ENCODE measurements around the gene PDE1A. TPM values are rescaled to one million over a fixed set of nuclear protein-coding genes. Genes with fewer than 3 reads are reported as not detected.

Gene PDE1A
- 2.7 and 3.2 TPM in 2 replicates for polyA plus RNA-seq (2011; rRNA removed)
- 0.29 and 0.30 TPM in 2 replicates for polyA plus RNA-seq (2012; cell fraction: cytosol; rRNA removed)
- 0.11 and 0.20 TPM in 2 replicates for polyA plus RNA-seq (2012; cell fraction: nucleus; rRNA removed)
- polyA plus RNA-seq (2017; fragmentation: RNase III; extraction: RNeasy Plus Mini Kit Qiagen cat#74134 plus additional on column Dnase treatment), result 0.18 to 0.28 TPM (median 0.26 TPM) in 3 replicates
- polyA minus RNA-seq (2011; rRNA and poly(A)+ RNA removed), result 2.0 and 3.5 TPM in 2 replicates

GRCh38 chr2:182426918-182427240 is at the start of gene PDE1A:
Gene PDE1A, minus strand, starts transcription at chr2:182427036.
- H3K4me1 ChIP-seq, result peaks cover 12% of the 10 kb centered on the region; the same call in 2 of the 3 replicates
- peak; percentile 59 to 70; a peak in 4 of 6 replicates for ATAC-seq
- POLR2A ChIA-PET, result no interaction called here
- peak within 1 kb of the TSS; percentile 40 to 54; a peak in 3 of 6 replicates for H3K27ac ChIP-seq
- TF ChIP-seq JUN (IDR thresholded peaks at IDR 0.05), result no peak
- no peak for TF ChIP-seq HES2 (IDR thresholded peaks at IDR 0.05)
- no peak for TF ChIP-seq RARB (CRISPR knock-in tag; IDR thresholded peaks at IDR 0.05)
- no peak for TF ChIP-seq BCL3 (IDR thresholded peaks at IDR 0.05)
- no peak for TF ChIP-seq JUNB (IDR thresholded peaks at IDR 0.05)
- no peak for TF ChIP-seq USF2 (IDR thresholded peaks at IDR 0.05)
- no peak for TF ChIP-seq FOSL2 (IDR thresholded peaks at IDR 0.05)
- TF ChIP-seq FOSL2 (CRISPR knock-in tag; IDR thresholded peaks at IDR 0.05), result no peak
- TF ChIP-seq ESRRA (IDR thresholded peaks at IDR 0.05; ENCODE audit: borderline replicate concordance, low read length), result no peak
- TF ChIP-seq MAFK (IDR thresholded peaks at IDR 0.05; ENCODE audit: partially characterized antibody), result no peak
- DNase-seq (ENCODE audit: low read depth in 1 of 2, low spot score in 1 of 2), result no peak
- no peak within 1 kb of the TSS for H3K4me3 ChIP-seq
- peak within 1 kb of the TSS; percentile 65 for H3K4me2 ChIP-seq
- 48% methylated on average over 3 of the region's 3 CpGs for WGBS (ENCODE audit: missing lambda C conversion rate)
- no peaks in the 10 kb centered on the region for H3K9me3 ChIP-seq
- CTCF ChIA-PET, result no interaction called here
- FAIRE-seq, result no peak

- POLR2A ChIA-PET, result no interaction called here
- no peak for FAIRE-seq
- ATAC-seq, result no peak
- Histone ChIP-seq H3K4me2 (no peak overlapping the region), H3K4me3 (no peak overlapping the region), H3K9me3 (peaks cover 9% of the 10 kb centered on the region; the same call in 1 of the 3 replicates), H3K4me1 (no peaks in the 10 kb centered on the region), H3K27ac (no peak overlapping the region)
- 27% methylated on average over 4 of the region's 4 CpGs for WGBS (ENCODE audit: missing lambda C conversion rate)
- CTCF ChIA-PET, result no interaction called here
- no peak for TF ChIP-seq TP53 (CRISPR knock-in tag; IDR thresholded peaks at IDR 0.05)
- TF ChIP-seq ATOH8 (CRISPR knock-in tag; IDR thresholded peaks at IDR 0.05; ENCODE audit: low read depth), result no peak
- no peak for TF ChIP-seq RAD21 (conservative IDR thresholded peaks at IDR 0.05 in 1 of 2, IDR thresholded peaks at IDR 0.05 in 1 of 2)
- TF ChIP-seq MAZ (IDR thresholded peaks at IDR 0.05; ENCODE audit: borderline replicate concordance, low read depth, low read length), result no peak
- TF ChIP-seq ZC3H11A (IDR thresholded peaks at IDR 0.05), result no peak
- TF ChIP-seq NR3C1 (IDR thresholded peaks at IDR 0.05), result no peak
- TF ChIP-seq EHF (CRISPR knock-in tag; IDR thresholded peaks at IDR 0.05), result no peak
- DNase-seq (ENCODE audit: low read depth in 1 of 2, low spot score in 1 of 2), result no peak
Observed at GRCh38 chr2:182473635-182474034, 46.8 kb upstream of the PDE1A start.

GRCh38 chr2:182463760-182464159 is 36.9 kb upstream of the PDE1A start:
- no peak overlapping the region for H3K4me2 ChIP-seq
- ChIA-PET POLR2A (no interaction called here), CTCF (no interaction called here)
- no peak overlapping the region for H3K4me3 ChIP-seq
- ATAC-seq, result no peak
- no peak for FAIRE-seq
- 19% methylated on average over 1 of the region's 1 CpG for WGBS (ENCODE audit: missing lambda C conversion rate)
- H3K9me3 ChIP-seq, result 0 out of 3 replicates have a peak, but pooled peaks cover under 1% of the 10 kb centered on the region
- H3K27ac ChIP-seq, result no peak overlapping the region
- DNase-seq (ENCODE audit: low read depth in 1 of 2, low spot score in 1 of 2), result no peak
- H3K4me1 ChIP-seq, result no peaks in the 10 kb centered on the region
- no peak for TF ChIP-seq HEYL (CRISPR knock-in tag; IDR thresholded peaks at IDR 0.05)
- TF ChIP-seq CEBPB (IDR thresholded peaks at IDR 0.05), result no peak
- no peak for TF ChIP-seq RNF2 (IDR thresholded peaks at IDR 0.05; ENCODE audit: borderline replicate concordance, low read depth)
- TF ChIP-seq HOXB5 (CRISPR knock-in tag; IDR thresholded peaks at IDR 0.05), result no peak
- TF ChIP-seq KDM1A (IDR thresholded peaks at IDR 0.05; ENCODE audit: low read depth), result no peak
- TF ChIP-seq MYC (IDR thresholded peaks at IDR 0.05; ENCODE audit: borderline replicate concordance, low read length), result no peak
- no peak for TF ChIP-seq PHF8 (IDR thresholded peaks at IDR 0.05; ENCODE audit: borderline replicate concordance, low read depth)
- TF ChIP-seq KDM5A (IDR thresholded peaks at IDR 0.05), result no peak
- TF ChIP-seq CHD2 (IDR thresholded peaks at IDR 0.05; ENCODE audit: low read length, partially characterized antibody), result no peak
- TF ChIP-seq MAX (IDR thresholded peaks at IDR 0.05), result no peak
- TF ChIP-seq FOSL2 (IDR thresholded peaks at IDR 0.05), result no peak
- no peak for TF ChIP-seq FOSL2 (CRISPR knock-in tag; IDR thresholded peaks at IDR 0.05)
- TF ChIP-seq REST (IDR thresholded peaks at IDR 0.05), result no peak
- no peak for TF ChIP-seq EHMT2 (IDR thresholded peaks at IDR 0.05; ENCODE audit: low read depth)

Data from A549 (cell line).